ENCODE data around the gene DACH2.

The DACH2 gene

GRCh38 chrX:86809651-86810050 lies 661.4 kb downstream of the DACH2 start:
- H3K9ac ChIP-seq (ENCODE audit: low read depth, low read length) = no peak overlapping the region
- no peaks in the 10 kb centered on the region for H3K36me3 ChIP-seq (ENCODE audit: insufficient read depth, low read depth, low read length)
- 0 out of 2 replicates have a peak, but pooled peaks cover 15% of the 10 kb centered on the region for H3K9me3 ChIP-seq (ENCODE audit: insufficient read depth, low read depth, low read length)
- no peak overlapping the region for H3K4me3 ChIP-seq (ENCODE audit: low read length)
- no peaks in the 10 kb centered on the region for H3K4me1 ChIP-seq (ENCODE audit: insufficient read depth, low read length)
- H3K27ac ChIP-seq (ENCODE audit: low read length) = no peak overlapping the region
- H3K27me3 ChIP-seq (ENCODE audit: insufficient read depth, low read length) = no peaks in the 10 kb centered on the region

- Histone ChIP-seq H3K9ac (ENCODE audit: low read depth, low read length) (no peak overlapping the region), H3K27ac (ENCODE audit: low read length) (no peak overlapping the region), H3K36me3 (ENCODE audit: insufficient read depth, low read depth, low read length) (no peaks in the 10 kb centered on the region), H3K27me3 (ENCODE audit: insufficient read depth, low read length) (no peaks in the 10 kb centered on the region), H3K4me1 (ENCODE audit: insufficient read depth, low read length) (no peaks in the 10 kb centered on the region; the same call in 1 of the 2 replicates), H3K9me3 (ENCODE audit: insufficient read depth, low read depth, low read length) (no peaks in the 10 kb centered on the region), H3K4me3 (ENCODE audit: low read length) (no peak overlapping the region)
These were observed 681.5 kb downstream of the DACH2 start for GRCh38 chrX:86829786-86830185.

- H3K9me3 ChIP-seq (ENCODE audit: insufficient read depth, low read depth, low read length) = no peaks in the 10 kb centered on the region
- H3K4me1 ChIP-seq (ENCODE audit: insufficient read depth, low read length) = no peaks in the 10 kb centered on the region; the same call in 1 of the 2 replicates
- no peak overlapping the region for H3K4me3 ChIP-seq (ENCODE audit: low read length)
- H3K27ac ChIP-seq (ENCODE audit: low read length) = no peak overlapping the region
- no peaks in the 10 kb centered on the region for H3K36me3 ChIP-seq (ENCODE audit: insufficient read depth, low read depth, low read length)
- H3K9ac ChIP-seq (ENCODE audit: low read depth, low read length) = no peak overlapping the region
- H3K27me3 ChIP-seq (ENCODE audit: insufficient read depth, low read length) = no peaks in the 10 kb centered on the region
These were observed 682.4 kb downstream of the DACH2 start for GRCh38 chrX:86830685-86831084.

- no peak overlapping the region for H3K4me3 ChIP-seq (ENCODE audit: low read length)
- no peak overlapping the region for H3K27ac ChIP-seq (ENCODE audit: low read length)
- no peaks in the 10 kb centered on the region for H3K4me1 ChIP-seq (ENCODE audit: insufficient read depth, low read length)
- no peak overlapping the region for H3K9ac ChIP-seq (ENCODE audit: low read depth, low read length)
- no peaks in the 10 kb centered on the region for H3K36me3 ChIP-seq (ENCODE audit: insufficient read depth, low read depth, low read length)
- H3K27me3 ChIP-seq (ENCODE audit: insufficient read depth, low read length) = no peaks in the 10 kb centered on the region
- H3K9me3 ChIP-seq (ENCODE audit: insufficient read depth, low read depth, low read length) = no peaks in the 10 kb centered on the region
These were observed 696.9 kb downstream of the DACH2 start for GRCh38 chrX:86845101-86845500.

Measured in iPS-20b (cell line).